ENCODE results near the gene HERC3. TPM values are rescaled to one million over a fixed set of nuclear protein-coding genes. Genes with fewer than 3 reads are reported as not detected.

HERC3 gene
- total RNA-seq, 1 donor from 2014 or later: 8.5 TPM

DNA sequence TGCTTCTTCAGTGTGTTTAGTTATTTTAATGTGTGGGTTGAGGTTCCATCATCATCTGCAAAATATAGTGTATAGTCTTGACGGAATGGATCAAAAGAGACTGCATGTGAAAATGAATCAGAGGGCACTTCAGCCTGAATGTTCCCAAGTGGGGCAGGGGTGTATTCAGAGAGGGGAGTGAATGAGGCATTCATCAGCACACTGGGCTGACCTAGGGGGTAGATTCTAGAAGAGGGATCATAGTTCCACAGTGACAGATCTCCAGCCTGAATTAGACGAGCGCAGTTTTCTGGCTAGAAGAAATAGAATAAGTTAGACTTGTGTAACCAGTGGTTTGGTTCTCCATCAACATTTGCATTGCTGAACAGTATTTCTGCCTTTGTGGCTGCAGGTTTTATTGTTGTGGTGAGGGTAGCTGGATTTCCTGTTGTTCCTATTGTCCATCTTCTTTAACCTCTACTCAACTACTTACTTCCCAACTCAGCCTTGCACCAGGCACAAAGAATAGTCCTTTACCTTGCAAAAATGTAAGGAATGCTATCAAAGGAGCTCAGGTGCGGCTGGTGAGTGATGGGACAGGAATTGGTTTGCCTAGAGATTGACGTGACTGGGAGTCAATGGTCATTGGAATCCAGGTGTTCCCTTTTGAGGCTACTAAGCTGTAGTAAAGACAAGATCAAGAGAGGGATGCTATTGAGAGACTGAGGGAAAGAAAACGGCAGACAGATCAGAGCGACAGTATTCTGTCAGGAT, 54.4 kb downstream of the HERC3 start:
- no peaks in the 10 kb centered on the region for H4K20me1 ChIP-seq (ENCODE audit: insufficient read depth, low read length)
- Mint-ChIP-seq H3K36me3 (ENCODE audit: low read depth, unreplicated experiment) (no peaks in the 10 kb centered on the region), H3K4me1 (ENCODE audit: low read depth, unreplicated experiment) (peaks cover 5% of the 10 kb centered on the region), H3K9me3 (ENCODE audit: unreplicated experiment) (no peaks in the 10 kb centered on the region), H3K27me3 (ENCODE audit: low read depth, unreplicated experiment) (no peaks in the 10 kb centered on the region), H3K27ac (ENCODE audit: unreplicated experiment) (no peak overlapping the region), H3K4me3 (ENCODE audit: unreplicated experiment) (no peak overlapping the region)
- H3K36me3 ChIP-seq (ENCODE audit: insufficient read depth, low read length): no peaks in the 10 kb centered on the region
- no peaks in the 10 kb centered on the region for H3K27me3 ChIP-seq (ENCODE audit: insufficient read depth, low read length)
- no peaks in the 10 kb centered on the region for H3K79me2 ChIP-seq (ENCODE audit: insufficient read depth, low read length)
- H3K9me3 ChIP-seq (ENCODE audit: insufficient read depth, low read depth, low read length): no peaks in the 10 kb centered on the region
- H2AFZ ChIP-seq (ENCODE audit: low read depth, low read length): no peak overlapping the region
- H3K9ac ChIP-seq (ENCODE audit: low read length): no peak overlapping the region
- H3K27ac ChIP-seq (ENCODE audit: low read depth, low read length): no peak overlapping the region
- H3K4me2 ChIP-seq (ENCODE audit: low read length): no peak overlapping the region
- no peaks in the 10 kb centered on the region for H3K4me1 ChIP-seq (ENCODE audit: insufficient read depth, low read length)
- no peak for DNase-seq (ENCODE audit: low read depth)
- H3K4me3 ChIP-seq (ENCODE audit: insufficient read depth, low read depth, low read length): no peak overlapping the region
- TF ChIP-seq, protein P1, sequence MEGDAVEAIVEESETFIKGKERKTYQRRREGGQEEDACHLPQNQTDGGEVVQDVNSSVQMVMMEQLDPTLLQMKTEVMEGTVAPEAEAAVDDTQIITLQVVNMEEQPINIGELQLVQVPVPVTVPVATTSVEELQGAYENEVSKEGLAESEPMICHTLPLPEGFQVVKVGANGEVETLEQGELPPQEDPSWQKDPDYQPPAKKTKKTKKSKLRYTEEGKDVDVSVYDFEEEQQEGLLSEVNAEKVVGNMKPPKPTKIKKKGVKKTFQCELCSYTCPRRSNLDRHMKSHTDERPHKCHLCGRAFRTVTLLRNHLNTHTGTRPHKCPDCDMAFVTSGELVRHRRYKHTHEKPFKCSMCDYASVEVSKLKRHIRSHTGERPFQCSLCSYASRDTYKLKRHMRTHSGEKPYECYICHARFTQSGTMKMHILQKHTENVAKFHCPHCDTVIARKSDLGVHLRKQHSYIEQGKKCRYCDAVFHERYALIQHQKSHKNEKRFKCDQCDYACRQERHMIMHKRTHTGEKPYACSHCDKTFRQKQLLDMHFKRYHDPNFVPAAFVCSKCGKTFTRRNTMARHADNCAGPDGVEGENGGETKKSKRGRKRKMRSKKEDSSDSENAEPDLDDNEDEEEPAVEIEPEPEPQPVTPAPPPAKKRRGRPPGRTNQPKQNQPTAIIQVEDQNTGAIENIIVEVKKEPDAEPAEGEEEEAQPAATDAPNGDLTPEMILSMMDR (IDR thresholded peaks at IDR 0.05; ENCODE audit: insufficient read depth, low read depth, low read length): no peak
- no peak for TF ChIP-seq EZH2 (IDR thresholded peaks at IDR 0.05; ENCODE audit: insufficient read depth, low read length)
- no peak for FAIRE-seq

DNA sequence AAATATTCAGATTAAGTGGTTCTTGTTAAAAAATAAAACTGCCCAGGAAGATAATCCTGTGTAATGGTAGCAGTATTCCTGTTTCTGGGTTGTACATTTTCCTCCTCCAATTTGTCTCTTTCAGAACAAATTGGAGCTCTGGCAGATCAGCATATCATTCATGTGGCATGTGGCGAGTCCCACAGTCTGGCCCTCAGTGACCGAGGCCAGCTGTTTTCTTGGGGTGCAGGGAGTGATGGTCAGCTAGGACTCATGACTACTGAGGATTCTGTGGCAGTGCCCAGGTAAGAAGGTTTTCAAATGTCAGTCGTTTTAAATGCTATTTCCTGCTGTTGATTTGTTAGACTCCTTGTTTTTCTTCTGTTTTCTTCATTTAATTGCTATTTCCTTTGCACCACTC, 57.4 kb downstream of the HERC3 start:
- H2AFZ ChIP-seq (ENCODE audit: low read depth, low read length): no peak overlapping the region
- no peak for TF ChIP-seq EZH2 (IDR thresholded peaks at IDR 0.05; ENCODE audit: insufficient read depth, low read length)
- TF ChIP-seq, protein P1 (IDR thresholded peaks at IDR 0.05; ENCODE audit: insufficient read depth, low read depth, low read length): no peak
- DNase-seq (ENCODE audit: low read depth) (no peak), FAIRE-seq (no peak)
- H3K27ac ChIP-seq (ENCODE audit: low read depth, low read length): no peak overlapping the region
- H3K9me3 ChIP-seq (ENCODE audit: insufficient read depth, low read depth, low read length): no peaks in the 10 kb centered on the region
- no peak overlapping the region for H3K4me3 ChIP-seq (ENCODE audit: insufficient read depth, low read depth, low read length)
- H4K20me1 ChIP-seq (ENCODE audit: insufficient read depth, low read length): no peaks in the 10 kb centered on the region
- H3K4me1 ChIP-seq (ENCODE audit: insufficient read depth, low read length): no peaks in the 10 kb centered on the region
- H3K79me2 ChIP-seq (ENCODE audit: insufficient read depth, low read length): no peaks in the 10 kb centered on the region
- Mint-ChIP-seq H3K9me3 (ENCODE audit: unreplicated experiment) (peaks cover 2% of the 10 kb centered on the region), H3K36me3 (ENCODE audit: low read depth, unreplicated experiment) (no peaks in the 10 kb centered on the region), H3K4me1 (ENCODE audit: low read depth, unreplicated experiment) (peaks cover 5% of the 10 kb centered on the region), H3K27ac (ENCODE audit: unreplicated experiment) (no peak overlapping the region), H3K4me3 (ENCODE audit: unreplicated experiment) (no peak overlapping the region), H3K27me3 (ENCODE audit: low read depth, unreplicated experiment) (no peaks in the 10 kb centered on the region)
- no peak overlapping the region for H3K9ac ChIP-seq (ENCODE audit: low read length)
- no peaks in the 10 kb centered on the region for H3K27me3 ChIP-seq (ENCODE audit: insufficient read depth, low read length)
- no peaks in the 10 kb centered on the region for H3K36me3 ChIP-seq (ENCODE audit: insufficient read depth, low read length)
- no peak overlapping the region for H3K4me2 ChIP-seq (ENCODE audit: low read length)

DNA sequence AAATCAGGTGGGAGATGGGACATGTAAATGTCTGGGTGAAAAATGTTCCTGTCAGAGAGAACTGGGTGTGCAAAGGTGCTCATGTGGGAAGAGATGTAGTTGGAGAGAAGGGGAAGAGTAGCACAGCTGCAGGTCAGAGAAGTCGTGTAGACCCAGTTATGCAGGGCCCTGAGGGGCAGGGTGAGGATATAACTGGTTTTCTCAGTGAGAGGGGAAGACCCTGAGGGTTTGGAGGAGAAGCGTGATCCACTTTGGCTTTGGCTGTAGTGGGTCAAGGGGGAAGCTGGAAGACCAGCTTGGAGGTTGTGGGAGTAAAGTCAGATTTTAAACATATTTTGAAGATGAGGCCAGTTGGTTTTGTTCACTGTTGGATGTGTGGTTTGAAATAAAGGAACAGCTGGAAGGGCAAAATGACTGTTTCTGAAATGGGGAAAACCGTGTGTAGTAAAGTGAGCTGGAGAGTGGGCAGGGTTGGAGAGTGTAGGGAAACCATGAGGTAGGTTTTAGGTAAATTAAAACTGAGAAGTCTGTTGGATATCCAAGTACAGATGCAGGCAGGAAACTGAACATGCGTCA, 61.2 kb downstream of the HERC3 start:
- DNase-seq (ENCODE audit: low read depth): no peak
- no peaks in the 10 kb centered on the region for H3K36me3 ChIP-seq (ENCODE audit: insufficient read depth, low read length)
- TF ChIP-seq, protein P1 (IDR thresholded peaks at IDR 0.05; ENCODE audit: insufficient read depth, low read depth, low read length): no peak
- TF ChIP-seq EZH2 (IDR thresholded peaks at IDR 0.05; ENCODE audit: insufficient read depth, low read length): no peak
- Mint-ChIP-seq H3K4me1 (ENCODE audit: low read depth, unreplicated experiment) (no peaks in the 10 kb centered on the region), H3K9me3 (ENCODE audit: unreplicated experiment) (peaks cover 2% of the 10 kb centered on the region), H3K4me3 (ENCODE audit: unreplicated experiment) (no peak overlapping the region), H3K36me3 (ENCODE audit: low read depth, unreplicated experiment) (peaks cover 8% of the 10 kb centered on the region), H3K27ac (ENCODE audit: unreplicated experiment) (no peak overlapping the region), H3K27me3 (ENCODE audit: low read depth, unreplicated experiment) (no peaks in the 10 kb centered on the region)
- H3K4me3 ChIP-seq (ENCODE audit: insufficient read depth, low read depth, low read length): no peak overlapping the region
- no peaks in the 10 kb centered on the region for H3K27me3 ChIP-seq (ENCODE audit: insufficient read depth, low read length)
- H2AFZ ChIP-seq (ENCODE audit: low read depth, low read length): no peak overlapping the region
- H3K4me1 ChIP-seq (ENCODE audit: insufficient read depth, low read length): no peaks in the 10 kb centered on the region
- no peaks in the 10 kb centered on the region for H3K79me2 ChIP-seq (ENCODE audit: insufficient read depth, low read length)
- H4K20me1 ChIP-seq (ENCODE audit: insufficient read depth, low read length): no peaks in the 10 kb centered on the region
- H3K9me3 ChIP-seq (ENCODE audit: insufficient read depth, low read depth, low read length): no peaks in the 10 kb centered on the region
- no peak overlapping the region for H3K4me2 ChIP-seq (ENCODE audit: low read length)
- FAIRE-seq: no peak
- H3K27ac ChIP-seq (ENCODE audit: low read depth, low read length): no peak overlapping the region
- no peak overlapping the region for H3K9ac ChIP-seq (ENCODE audit: low read length)
